ENCODE results near the gene AGBL4. TPM values are rescaled to one million over a fixed set of nuclear protein-coding genes. Genes with fewer than 3 reads are reported as not detected.

AGBL4 gene
- polyA plus RNA-seq, 1 experiment, result not detected

DNA sequence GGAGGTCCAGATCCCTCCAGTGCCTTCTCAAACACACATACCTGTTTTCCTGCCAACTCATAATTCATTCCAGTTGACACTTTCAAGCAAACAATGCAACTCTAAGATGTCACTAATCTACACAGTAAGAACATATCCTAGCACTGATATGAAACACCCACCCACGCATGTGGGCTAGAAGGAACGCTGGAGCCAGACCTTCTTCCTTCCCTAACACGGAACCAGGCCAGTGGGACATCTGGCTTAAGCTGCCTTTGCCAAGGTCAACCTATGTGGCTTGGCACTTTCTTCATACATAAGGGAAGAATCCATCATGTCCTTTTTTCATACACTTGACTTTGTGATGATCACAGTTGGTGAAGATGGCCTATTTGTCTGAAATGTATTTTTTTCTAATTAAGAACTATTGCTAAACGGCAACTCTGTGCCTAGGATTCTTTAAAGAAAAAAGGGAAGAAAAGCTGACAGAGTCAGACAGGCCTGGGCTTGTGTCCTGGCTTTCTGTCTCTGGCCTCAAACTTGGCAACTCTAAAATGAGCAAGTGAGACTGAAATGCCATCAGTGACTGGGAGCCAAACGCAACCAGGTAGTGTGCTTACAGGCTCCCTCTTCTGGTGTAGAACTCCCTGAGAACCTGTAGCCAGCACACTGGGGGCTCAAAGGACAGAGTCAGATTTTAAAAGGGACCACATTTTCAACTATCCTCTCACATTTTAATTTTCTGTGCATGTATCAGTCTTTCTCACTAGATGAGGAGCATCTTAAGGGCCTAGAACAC, 1154.4 kb downstream of the AGBL4 start:
- no peaks in the 10 kb centered on the region for H3K27me3 ChIP-seq (ENCODE audit: control insufficient read depth, insufficient read depth, low read length)
- no peaks in the 10 kb centered on the region for H3K9me3 ChIP-seq (ENCODE audit: control insufficient read depth, insufficient read depth, low read length)
- POLR2A ChIA-PET, result no interaction called here
- CTCF ChIA-PET, result no interaction called here
- no peak overlapping the region for H3K27ac ChIP-seq (ENCODE audit: low read depth, low read length)
- no peak for TF ChIP-seq CTCF (IDR thresholded peaks at IDR 0.05; ENCODE audit: low read depth, low read length)
- DNase-seq (ENCODE audit: low read depth, low spot score), result no peak
- no peak overlapping the region for H3K4me3 ChIP-seq (ENCODE audit: low read depth, low read length)

GRCh38 chr1:48864913-48865312, 1158.8 kb downstream of the AGBL4 start:
- Histone ChIP-seq H3K4me3 (ENCODE audit: low read depth, low read length) (no peak overlapping the region), H3K27me3 (ENCODE audit: control insufficient read depth, insufficient read depth, low read length) (no peaks in the 10 kb centered on the region), H3K27ac (ENCODE audit: low read depth, low read length) (no peak overlapping the region), H3K9me3 (ENCODE audit: control insufficient read depth, insufficient read depth, low read length) (no peaks in the 10 kb centered on the region)
- TF ChIP-seq CTCF (IDR thresholded peaks at IDR 0.05; ENCODE audit: low read depth, low read length), result no peak
- CTCF ChIA-PET, result no interaction called here
- DNase-seq (ENCODE audit: low read depth, low spot score), result no peak
- POLR2A ChIA-PET, result no interaction called here

DNA sequence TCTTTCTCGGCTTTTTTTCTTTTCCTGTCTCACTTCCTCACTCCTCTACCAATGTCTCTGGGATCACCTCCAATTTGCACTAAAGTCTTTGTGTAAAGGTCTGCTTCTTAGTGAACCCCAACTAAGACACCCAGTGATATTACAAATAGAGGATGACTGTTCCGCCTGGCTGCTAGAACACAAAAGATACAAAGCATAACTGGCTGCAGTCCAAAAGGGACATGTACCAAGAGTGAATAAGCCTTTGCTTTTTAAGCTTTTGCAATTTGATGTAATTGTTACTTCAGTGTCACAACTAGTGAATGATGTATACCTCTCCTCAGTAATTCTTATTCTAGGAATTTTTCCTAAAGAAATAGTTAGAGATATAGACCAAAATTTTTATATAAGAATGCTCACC, 1164.3 kb downstream of the AGBL4 start:
- POLR2A ChIA-PET, result no interaction called here
- CTCF ChIA-PET, result interaction anchor here (0.7 kb wide), 1 partner anchor 1474 kb away, joined by 3 read pairs; no protein-coding TSS in a partner anchor

DNA sequence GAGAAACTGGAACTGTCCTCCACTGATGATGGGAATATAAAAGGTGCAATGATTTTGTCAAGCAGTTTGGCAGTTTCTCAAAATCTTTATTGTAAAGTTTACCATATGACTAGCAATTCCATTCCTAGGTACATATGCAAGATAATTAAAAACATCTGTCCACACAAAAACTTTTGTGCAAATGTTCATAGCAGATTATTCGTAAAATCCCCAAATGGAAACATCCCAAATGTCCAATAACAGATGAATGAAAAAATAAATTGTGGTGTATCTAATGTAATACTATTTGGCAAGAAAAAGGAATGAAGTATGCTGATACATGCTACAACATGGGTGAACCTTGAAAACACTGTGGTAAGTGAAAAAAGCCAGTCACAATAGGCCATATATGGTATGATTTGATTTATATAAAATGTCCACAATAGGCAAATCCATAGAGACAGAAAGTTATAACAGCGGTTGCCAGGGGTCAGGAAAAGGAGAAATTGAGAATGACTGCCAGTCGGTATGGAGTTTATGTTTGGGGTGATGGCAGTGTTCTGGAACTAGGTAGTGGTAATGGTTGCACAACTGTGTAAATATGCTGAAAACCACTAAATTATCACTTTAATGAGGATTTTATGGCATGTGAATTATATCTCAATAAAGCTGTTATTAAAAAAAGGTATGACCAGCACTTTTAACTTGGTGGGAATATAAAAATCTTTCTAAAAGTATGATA, 1165.4 kb downstream of the AGBL4 start:
- Histone ChIP-seq H3K27me3 (ENCODE audit: control insufficient read depth, insufficient read depth, low read length) (no peaks in the 10 kb centered on the region), H3K9me3 (ENCODE audit: control insufficient read depth, insufficient read depth, low read length) (no peaks in the 10 kb centered on the region), H3K27ac (ENCODE audit: low read depth, low read length) (no peak overlapping the region), H3K4me3 (ENCODE audit: low read depth, low read length) (no peak overlapping the region)
- CTCF ChIA-PET, result no interaction called here
- DNase-seq (ENCODE audit: low read depth, low spot score), result no peak
- TF ChIP-seq CTCF (IDR thresholded peaks at IDR 0.05; ENCODE audit: low read depth, low read length), result no peak
- POLR2A ChIA-PET, result no interaction called here

More for the DNA sequence above, 1164.3 kb downstream of the AGBL4 start:
- no peak for TF ChIP-seq CTCF (IDR thresholded peaks at IDR 0.05; ENCODE audit: low read depth, low read length)
- H3K27ac ChIP-seq (ENCODE audit: low read depth, low read length), result no peak overlapping the region
- H3K27me3 ChIP-seq (ENCODE audit: control insufficient read depth, insufficient read depth, low read length), result no peaks in the 10 kb centered on the region
- H3K4me3 ChIP-seq (ENCODE audit: low read depth, low read length), result no peak overlapping the region
- DNase-seq (ENCODE audit: low read depth, low spot score), result no peak
- no peaks in the 10 kb centered on the region for H3K9me3 ChIP-seq (ENCODE audit: control insufficient read depth, insufficient read depth, low read length)

DNA sequence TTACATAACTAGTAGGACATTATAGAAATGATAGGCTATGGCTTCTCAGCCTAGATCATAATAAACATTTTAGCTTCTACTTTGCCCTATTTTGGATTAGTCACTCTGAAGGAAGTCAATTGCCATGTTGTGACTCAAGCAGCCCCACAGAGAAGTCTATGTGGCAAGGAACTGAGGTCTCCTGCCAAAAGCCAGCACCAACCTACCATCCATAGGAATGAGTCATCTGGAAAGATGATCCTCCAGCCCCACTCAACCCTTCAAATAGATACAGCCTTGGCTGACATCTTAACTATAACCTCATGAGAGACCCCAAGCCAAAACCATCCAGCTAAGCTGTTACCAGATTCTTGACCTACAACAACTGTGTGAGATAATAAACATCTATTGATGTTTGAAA, 1170.7 kb downstream of the AGBL4 start:
- CTCF ChIA-PET, result no interaction called here

More for the DNA sequence above, 1170.7 kb downstream of the AGBL4 start:
- peak; percentile 11 for DNase-seq (ENCODE audit: low read depth, low spot score)
- POLR2A ChIA-PET, result no interaction called here
- no peaks in the 10 kb centered on the region for H3K27me3 ChIP-seq (ENCODE audit: control insufficient read depth, insufficient read depth, low read length)
- no peaks in the 10 kb centered on the region for H3K9me3 ChIP-seq (ENCODE audit: control insufficient read depth, insufficient read depth, low read length)
- TF ChIP-seq CTCF (IDR thresholded peaks at IDR 0.05; ENCODE audit: low read depth, low read length), result no peak
- no peak overlapping the region for H3K4me3 ChIP-seq (ENCODE audit: low read depth, low read length)
- no peak overlapping the region for H3K27ac ChIP-seq (ENCODE audit: low read depth, low read length)

Measured in AG04450 (cell line).